Naive thymus-derived CD4-positive, alpha-beta T cell (primary cell): ENCODE measurements around the gene MSH5. TPM values are rescaled to one million over a fixed set of nuclear protein-coding genes. Genes with fewer than 3 reads are reported as not detected.

ENCODE experiments used
- ATAC-seq: fragments of 150-1000 bp; cut with Tn5 transposase; 2 replicates; pipeline ENCODE4 v1.10.0; 2021; ENCODE audit warnings: mild to moderate bottlenecking, moderate library complexity
- CTCF ChIA-PET: fragments of 350-600 bp; sonication (Branson Sonifier 250); formaldehyde crosslinking; loops from one replicate; lab custom pipeline; 2021; ENCODE audit warnings: antibody characterized with exemption; lab: Charles Lee
- POLR2A ChIA-PET: fragments of 350-600 bp; sonication (Branson Sonifier 250); formaldehyde crosslinking; loops from one replicate; lab custom pipeline; 2021; ENCODE audit warnings: antibody characterized with exemption, inconsistent platforms; lab: Charles Lee
- DNase-seq, 9 donors: peaks; one replicate each; pipeline versions ENCODE4 v3.0.0 to v3.0.0-alpha.2; 2020 to 2022; ENCODE audit warnings: mixed read lengths in 1 of 9
- H3K27ac ChIP-seq: one replicate; pipeline ENCODE4 v1.7.0; 2013; ENCODE audit warnings: mild to moderate bottlenecking, low read depth, low read length, moderate library complexity
- H3K27me3 ChIP-seq, 2 donors: one replicate each; pipeline ENCODE4 v1.7.0; 2013; ENCODE audit warnings: low read length in 2 of 2, mild to moderate bottlenecking in 2 of 2, moderate library complexity in 2 of 2; ENCODE audit not compliant: control insufficient read depth in 2 of 2, insufficient read depth in 2 of 2
- H3K36me3 ChIP-seq, 3 experiments: 1 replicate in 2 of 3; 2 replicates in 1 of 3; pipeline ENCODE4 v1.7.0; 2013; ENCODE audit warnings: low read length in 3 of 3, mild to moderate bottlenecking in 3 of 3, moderate library complexity in 1 of 3; ENCODE audit not compliant: insufficient read depth in 3 of 3, control insufficient read depth in 2 of 3
- H3K4me1 ChIP-seq, 2 donors: one replicate each; pipeline ENCODE4 v1.7.0; 2013; ENCODE audit warnings: low read length in 2 of 2, mild to moderate bottlenecking in 2 of 2, moderate library complexity in 1 of 2; ENCODE audit not compliant: control insufficient read depth in 2 of 2, insufficient read depth in 2 of 2
- H3K4me3 ChIP-seq: 2 replicates; pipeline ENCODE4 v1.7.0; 2013; ENCODE audit warnings: mild to moderate bottlenecking, low read length
- H3K9me3 ChIP-seq, 3 experiments: 1 replicate in 2 of 3; 2 replicates in 1 of 3; pipeline ENCODE4 v1.7.0; 2013; ENCODE audit warnings: low read length in 3 of 3; ENCODE audit not compliant: control insufficient read depth in 2 of 3
- H3K27ac Mint-ChIP-seq, 9 donors: one replicate each; pipeline ENCODE4 v1.8.0; 2020 to 2022; ENCODE audit warnings: mixed read lengths in 9 of 9, mild to moderate bottlenecking in 8 of 9, moderate library complexity in 5 of 9, inconsistent platforms in 2 of 9
- H3K27me3 Mint-ChIP-seq, 5 donors: one replicate each; pipeline ENCODE4 v1.8.0; 2021 to 2022; ENCODE audit warnings: mixed read lengths in 5 of 5, mild to moderate bottlenecking in 1 of 5
- H3K36me3 Mint-ChIP-seq, 5 donors: one replicate each; pipeline ENCODE4 v1.8.0; 2020 to 2022; ENCODE audit warnings: mixed read lengths in 5 of 5, mild to moderate bottlenecking in 3 of 5, inconsistent platforms in 1 of 5
- H3K4me1 Mint-ChIP-seq, 7 donors: one replicate each; pipeline ENCODE4 v1.8.0; 2020 to 2022; ENCODE audit warnings: mixed read lengths in 7 of 7, mild to moderate bottlenecking in 3 of 7, inconsistent platforms in 1 of 7
- H3K4me3 Mint-ChIP-seq, 10 donors: one replicate each; pipeline ENCODE4 v1.8.0; 2020 to 2022; ENCODE audit warnings: mild to moderate bottlenecking in 10 of 10, mixed read lengths in 10 of 10, moderate library complexity in 6 of 10, inconsistent platforms in 2 of 10
- H3K9me3 Mint-ChIP-seq, 11 donors: one replicate each; pipeline ENCODE4 v1.8.0; 2020 to 2022; ENCODE audit warnings: mixed read lengths in 11 of 11, mild to moderate bottlenecking in 4 of 11, inconsistent platforms in 1 of 11, moderate library complexity in 1 of 11
- intact Hi-C, 2 donors: fragments of 100-400 bp; cut with micrococcal nuclease; formaldehyde crosslinking; loops; one replicate each; pipeline ENCODE4 v1.15.1; 2023
- polyA plus RNA-seq, 2 donors: library from polyadenylated mRNA; unstranded; fragments of 300-500 nt; fragmentation: Illumina TruSeq; gene quantifications; one replicate each; pipeline ENCODE4 v1.2.3, GENCODE V29; 2021
- total RNA-seq, 6 experiments: library from RNA in 5 of 6; stranded (reverse) in 5 of 6; gene quantifications; 1 replicate in 5 of 6; 2 replicates in 1 of 6; pipeline ENCODE4 v1.2.3 and lab custom pipeline; 2021 to 2026

MSH5 gene
- total and polyA plus RNA-seq, 7 experiments from 2014 or later = 0.51 to 52.2 (median 11.0) TPM

DNA sequence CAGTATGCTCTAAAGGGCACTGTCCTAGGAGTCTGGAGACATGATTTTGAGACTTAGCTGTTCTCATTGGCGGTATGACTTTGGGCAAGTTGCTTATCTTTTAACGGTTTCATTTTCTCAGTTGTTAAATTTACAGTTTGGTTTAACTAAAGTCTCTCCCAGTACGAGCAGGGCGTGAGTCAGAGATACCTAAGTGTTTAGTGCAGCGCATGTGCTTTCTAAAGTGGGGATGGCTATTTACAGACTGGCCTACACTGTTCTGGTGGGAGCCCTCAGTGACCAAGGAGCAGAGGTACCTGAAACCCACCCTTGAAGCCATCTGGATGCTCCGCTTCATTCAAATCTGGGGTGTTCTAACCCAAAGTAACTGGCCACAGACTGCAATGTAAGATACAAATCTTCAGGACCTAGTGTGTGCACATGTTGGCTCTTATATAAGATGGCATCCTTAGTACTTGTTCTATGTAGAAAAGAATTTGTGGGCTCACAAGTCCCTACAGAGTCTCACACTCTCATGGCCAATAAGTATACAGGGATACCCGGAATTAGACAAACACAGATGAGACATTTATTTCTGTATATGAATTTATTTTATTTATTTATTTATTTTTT lies 10.7 kb downstream of the MSH5 start:
- H3K36me3 ChIP-seq = no peaks in the 10 kb centered on the region
- no peak overlapping the region for H3K4me3 ChIP-seq
- H3K9me3 Mint-ChIP-seq = peaks cover 0 to 2% (median 0%) of the 10 kb centered on the region in 11 donors
- H3K9me3 ChIP-seq = no peaks in the 10 kb centered on the region
- peaks cover 0 to 9% (median 0%) of the 10 kb centered on the region in 7 donors for H3K4me1 Mint-ChIP-seq
- POLR2A ChIA-PET = interaction anchor here (1.0 kb wide), 1 partner anchor 56 kb away, joined by 3 read pairs; the partner anchor contains the start of gene LSM2
- DNase-seq (no peak), ATAC-seq (no peak)
- H3K27ac Mint-ChIP-seq = no peak overlapping the region
- intact Hi-C loops = no loop called here
- CTCF ChIA-PET = no interaction called here
- no peaks in the 10 kb centered on the region for H3K4me1 ChIP-seq
- peaks cover 0 to 12% (median 0%) of the 10 kb centered on the region in 5 donors for H3K36me3 Mint-ChIP-seq
- H3K4me3 Mint-ChIP-seq = no peak overlapping the region
- no peak overlapping the region for H3K27ac ChIP-seq
- no peaks in the 10 kb centered on the region for H3K27me3 ChIP-seq
- H3K27me3 Mint-ChIP-seq = no peaks in the 10 kb centered on the region

DNA sequence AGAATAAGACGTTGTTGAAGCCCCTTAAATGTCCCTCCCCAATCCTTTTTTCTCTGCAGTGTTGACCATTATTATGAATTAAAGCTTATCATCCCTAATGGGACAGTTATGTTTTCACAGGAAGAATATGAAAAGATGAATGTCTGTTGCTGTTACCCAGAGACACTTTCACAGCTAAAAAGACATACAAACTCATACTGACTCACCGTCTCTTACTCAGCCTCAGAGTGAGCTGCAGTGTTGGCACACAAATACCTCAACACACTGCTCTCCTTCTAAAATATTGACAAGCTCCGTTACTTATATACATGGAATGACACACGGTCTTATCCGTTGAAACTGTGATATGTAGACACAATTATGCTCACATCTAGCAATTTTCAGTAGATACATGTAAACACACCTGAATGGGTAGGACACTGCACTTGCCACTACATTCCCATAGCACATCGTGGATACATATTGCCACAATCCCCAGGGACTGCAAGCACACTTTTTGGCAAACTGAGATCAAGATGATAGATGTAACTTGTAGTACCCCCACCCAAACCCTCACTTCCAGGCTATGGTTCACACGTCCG lies 13.0 kb downstream of the MSH5 start:
- Mint-ChIP-seq H3K4me3 (no peak overlapping the region), H3K36me3 (peaks cover 0 to 7% (median 0%) of the 10 kb centered on the region in 5 donors), H3K9me3 (no peaks in the 10 kb centered on the region), H3K27me3 (no peaks in the 10 kb centered on the region), H3K27ac (no peak overlapping the region), H3K4me1 (peaks cover 0 to 6% (median 0%) of the 10 kb centered on the region in 7 donors)
- POLR2A ChIA-PET = interaction anchor here (1.2 kb wide), 1 partner anchor 21 kb away, joined by 5 read pairs; no protein-coding TSS in a partner anchor
- intact Hi-C loops = no loop called here
- Histone ChIP-seq H3K36me3 (no peaks in the 10 kb centered on the region), H3K4me1 (no peaks in the 10 kb centered on the region), H3K9me3 (no peaks in the 10 kb centered on the region), H3K27me3 (no peaks in the 10 kb centered on the region), H3K4me3 (no peak overlapping the region), H3K27ac (no peak overlapping the region)
- ATAC-seq = no peak
- CTCF ChIA-PET = interaction anchor here (0.5 kb wide), 1 partner anchor 1722 kb away, joined by 3 read pairs; no protein-coding TSS in a partner anchor
- DNase-seq = no peak

DNA sequence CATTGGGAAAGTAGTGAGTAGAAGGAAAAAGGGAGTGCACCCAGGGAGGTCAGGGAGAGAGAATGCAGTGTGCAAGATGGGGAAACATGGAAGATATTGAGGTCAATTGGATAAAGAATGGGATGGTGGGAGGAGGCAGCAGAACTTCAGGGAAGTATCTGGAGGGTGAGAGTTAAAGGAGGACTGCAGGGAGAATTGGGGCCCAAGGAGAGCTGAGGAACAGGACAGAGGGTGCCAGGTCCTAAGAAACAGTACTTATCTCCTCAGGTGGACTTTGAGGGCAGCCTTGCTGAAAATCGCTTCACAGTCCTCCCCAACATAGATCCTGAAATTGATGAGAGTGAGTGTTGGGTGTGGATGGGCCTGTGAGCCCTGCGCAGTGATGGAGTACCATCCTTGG lies 18.5 kb downstream of the MSH5 start:
- Mint-ChIP-seq H3K27ac (no peak overlapping the region), H3K4me1 (peaks cover 0 to 12% (median 3%) of the 10 kb centered on the region in 7 donors), H3K36me3 (peaks cover 0 to 19% (median 11%) of the 10 kb centered on the region in 5 donors), H3K9me3 (no peaks in the 10 kb centered on the region), H3K4me3 (peak overlapping the region in 1 of 10 donors; percentile 49), H3K27me3 (no peaks in the 10 kb centered on the region)
- Histone ChIP-seq H3K4me1 (no peaks in the 10 kb centered on the region), H3K36me3 (no peaks in the 10 kb centered on the region), H3K27ac (no peak overlapping the region), H3K4me3 (no peak overlapping the region), H3K9me3 (no peaks in the 10 kb centered on the region), H3K27me3 (no peaks in the 10 kb centered on the region)
- ChIA-PET POLR2A (interaction anchor here (1.1 kb wide), 1 partner anchor 49 kb away, joined by 3 read pairs; the partner anchor contains the start of gene LSM2), CTCF (interaction anchor here (0.9 to 1.5 kb wide), 2 partner anchors 11 to 13 kb away, joined by 4 to 6 read pairs; no protein-coding TSS in a partner anchor)
- ATAC-seq (no peak), DNase-seq (no peak)
- intact Hi-C loops = no loop called here

DNA sequence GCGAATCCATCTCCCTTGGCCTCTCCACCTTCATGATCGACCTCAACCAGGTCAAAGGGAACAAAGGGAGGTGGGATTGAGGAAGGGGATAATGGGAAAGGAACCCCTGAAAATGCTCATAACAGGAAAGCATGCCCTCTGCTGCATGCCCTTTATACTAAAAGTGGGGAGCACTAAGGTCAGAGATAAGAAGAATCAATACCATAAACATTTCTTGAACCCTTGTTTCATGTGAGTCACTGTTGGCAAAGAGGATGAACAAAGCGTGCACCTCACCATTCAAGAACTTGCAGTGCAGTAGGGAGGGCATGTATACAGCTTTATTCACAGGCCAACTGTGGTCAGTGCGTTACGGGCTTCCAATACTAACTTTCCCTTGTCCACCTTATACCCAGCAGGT lies 21.0 kb downstream of the MSH5 start:
- H3K4me1 Mint-ChIP-seq = peaks cover 0 to 16% (median 5%) of the 10 kb centered on the region in 7 donors
- no peak overlapping the region for H3K4me3 Mint-ChIP-seq
- no peak for DNase-seq
- no peaks in the 10 kb centered on the region for H3K9me3 Mint-ChIP-seq
- ChIA-PET POLR2A (no interaction called here), CTCF (interaction anchor here (0.5 kb wide), 1 partner anchor 26 kb away, joined by 3 read pairs; no protein-coding TSS in a partner anchor)
- H3K4me1 ChIP-seq = no peaks in the 10 kb centered on the region
- H3K9me3 ChIP-seq = no peaks in the 10 kb centered on the region
- no peak overlapping the region for H3K4me3 ChIP-seq
- ATAC-seq = no peak
- no peaks in the 10 kb centered on the region for H3K36me3 ChIP-seq
- H3K27me3 ChIP-seq = no peaks in the 10 kb centered on the region
- peaks cover 0 to 19% (median 11%) of the 10 kb centered on the region in 5 donors for H3K36me3 Mint-ChIP-seq
- no peaks in the 10 kb centered on the region for H3K27me3 Mint-ChIP-seq
- H3K27ac ChIP-seq = no peak overlapping the region
- intact Hi-C loops = no loop called here
- peak overlapping the region in 2 of 9 donors; percentile 2 to 8 for H3K27ac Mint-ChIP-seq

DNA sequence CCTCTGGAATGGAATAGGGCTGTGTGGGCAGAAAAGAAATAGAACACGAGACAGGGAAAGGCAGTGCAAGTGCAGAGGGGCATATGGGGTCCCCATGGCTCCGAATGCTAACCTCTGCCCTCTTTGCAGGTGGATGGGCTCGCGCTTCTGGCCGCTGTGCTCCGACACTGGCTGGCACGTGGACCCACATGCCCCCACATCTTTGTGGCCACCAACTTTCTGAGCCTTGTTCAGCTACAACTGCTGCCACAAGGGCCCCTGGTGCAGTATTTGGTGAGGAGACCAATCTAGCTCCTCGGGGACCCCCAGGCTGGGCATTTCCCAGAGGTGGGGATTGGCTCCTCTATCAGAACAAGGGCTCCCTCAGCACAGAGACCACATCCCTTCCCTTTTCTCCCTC lies 21.5 kb downstream of the MSH5 start:
- Histone ChIP-seq H3K9me3 (no peaks in the 10 kb centered on the region), H3K4me3 (no peak overlapping the region), H3K27me3 (no peaks in the 10 kb centered on the region), H3K36me3 (no peaks in the 10 kb centered on the region), H3K27ac (no peak overlapping the region), H3K4me1 (no peaks in the 10 kb centered on the region)
- intact Hi-C loops = no loop called here
- no peak overlapping the region for H3K4me3 Mint-ChIP-seq
- ATAC-seq (no peak), DNase-seq (no peak)
- ChIA-PET POLR2A (interaction anchor here (0.6 kb wide), 1 partner anchor 107 kb away, joined by 3 read pairs; no protein-coding TSS in a partner anchor), CTCF (interaction anchor here (0.5 kb wide), 1 partner anchor 25 kb away, joined by 3 read pairs; no protein-coding TSS in a partner anchor)
- H3K27me3 Mint-ChIP-seq = no peaks in the 10 kb centered on the region
- H3K4me1 Mint-ChIP-seq = peaks cover 0 to 16% (median 5%) of the 10 kb centered on the region in 7 donors
- H3K9me3 Mint-ChIP-seq = no peaks in the 10 kb centered on the region
- peak overlapping the region in 1 of 9 donors; percentile 8 for H3K27ac Mint-ChIP-seq
- peaks cover 0 to 19% (median 11%) of the 10 kb centered on the region in 5 donors for H3K36me3 Mint-ChIP-seq

DNA sequence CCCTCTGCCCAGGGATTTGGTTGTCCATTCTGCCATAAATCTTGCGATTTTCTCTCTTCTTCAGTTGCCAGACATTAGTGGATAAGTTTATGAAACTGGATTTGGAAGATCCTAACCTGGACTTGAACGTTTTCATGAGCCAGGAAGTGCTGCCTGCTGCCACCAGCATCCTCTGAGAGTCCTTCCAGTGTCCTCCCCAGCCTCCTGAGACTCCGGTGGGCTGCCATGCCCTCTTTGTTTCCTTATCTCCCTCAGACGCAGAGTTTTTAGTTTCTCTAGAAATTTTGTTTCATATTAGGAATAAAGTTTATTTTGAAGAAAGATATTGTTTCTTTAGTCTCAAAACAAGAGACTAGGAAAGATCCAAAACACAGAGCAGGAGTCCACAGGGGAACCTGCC lies 22.6 kb downstream of the MSH5 start, which contains the start of gene SAPCD1:
Gene SAPCD1 (plus strand): TSS at position 301 of the 400 bp plus-strand sequence. CDS start 399 bp downstream, outside the sequence.
- Histone ChIP-seq H3K27me3 (no peaks in the 10 kb centered on the region), H3K27ac (no peak within 1 kb of the TSS), H3K4me3 (no peak within 1 kb of the TSS), H3K4me1 (no peaks in the 10 kb centered on the region), H3K9me3 (no peaks in the 10 kb centered on the region), H3K36me3 (no peaks in the 10 kb centered on the region)
- Mint-ChIP-seq H3K4me1 (peaks cover 0 to 16% (median 5%) of the 10 kb centered on the region in 7 donors), H3K36me3 (peaks cover 0 to 19% (median 11%) of the 10 kb centered on the region in 5 donors), H3K27me3 (no peaks in the 10 kb centered on the region), H3K27ac (peak within 1 kb of the TSS in 4 of 9 donors; percentile 11 to 68 (median 30)), H3K4me3 (no peak within 1 kb of the TSS), H3K9me3 (no peaks in the 10 kb centered on the region)
- ATAC-seq (no peak), DNase-seq (no peak)
- intact Hi-C loops = no loop called here
- POLR2A ChIA-PET = no interaction called here
- CTCF ChIA-PET = no interaction called here
